GM21526 (cell line): ENCODE measurements around the gene SLC25A40.
"Not testable (repeated sequence)": the region's sequence is repeated elsewhere in the genome, so short reads cannot be mapped to it uniquely, and the experiment has no call there.

Experiments used
- ATAC-seq: cut with Tn5 transposase; IDR thresholded peaks from one replicate; pipeline ENCODE4 v1.9.1; 2021; ENCODE audit warnings: moderate library complexity; ENCODE audit not compliant: unreplicated experiment, low FRiP score

The SLC25A40 gene

DNA sequence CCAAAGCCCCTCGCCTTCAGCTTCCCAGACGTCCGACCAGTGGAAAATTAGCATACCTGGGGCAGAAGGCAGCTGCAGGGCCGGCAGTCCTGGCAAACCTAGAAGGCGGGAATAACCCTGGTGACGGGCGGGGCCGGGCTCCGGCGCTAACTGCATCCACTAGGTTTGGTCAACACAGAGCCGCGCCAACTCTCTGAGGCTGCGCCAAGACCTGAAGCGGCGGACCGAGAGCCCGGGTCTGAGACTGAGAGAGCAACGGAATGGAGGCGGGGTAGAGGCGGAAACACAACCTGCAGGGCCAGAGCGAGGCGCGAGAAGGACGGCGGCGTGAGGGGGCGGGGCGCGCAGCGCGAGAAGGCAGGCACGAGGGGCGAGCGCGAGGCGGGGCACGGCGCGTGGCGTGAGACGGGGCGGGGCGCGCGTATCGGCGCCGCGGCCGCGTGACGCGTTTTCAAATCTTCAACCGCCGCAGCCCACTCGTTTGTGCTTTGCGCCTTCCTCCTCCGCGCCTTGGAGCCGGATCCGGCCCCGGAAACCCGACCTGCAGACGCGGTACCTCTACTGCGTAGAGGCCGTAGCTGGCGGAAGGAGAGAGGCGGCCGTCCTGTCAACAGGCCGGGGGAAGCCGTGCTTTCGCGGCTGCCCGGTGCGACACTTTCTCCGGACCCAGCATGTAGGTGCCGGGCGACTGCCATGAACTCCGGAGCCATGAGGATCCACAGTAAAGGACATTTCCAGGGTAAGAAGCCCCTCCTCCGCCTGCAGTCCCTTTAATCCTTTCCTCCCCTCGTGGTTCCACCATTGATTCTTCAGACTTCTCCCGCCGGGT, at the start of gene SLC25A40, which contains the start of gene DBF4:
TSS of gene SLC25A40 (minus strand) at position 321 of the 829 bp plus-strand sequence. CDS start 17,633 bp downstream, outside the sequence.
TSS of gene DBF4 (plus strand) at position 454 of the 829 bp plus-strand sequence. CDS start at position 694, 240 bp downstream.
- ATAC-seq = peak; percentile 87

GRCh38 chr7:87922759-87923395, 46.7 kb upstream of the SLC25A40 start:
- ATAC-seq = not testable (repeated sequence)

DNA sequence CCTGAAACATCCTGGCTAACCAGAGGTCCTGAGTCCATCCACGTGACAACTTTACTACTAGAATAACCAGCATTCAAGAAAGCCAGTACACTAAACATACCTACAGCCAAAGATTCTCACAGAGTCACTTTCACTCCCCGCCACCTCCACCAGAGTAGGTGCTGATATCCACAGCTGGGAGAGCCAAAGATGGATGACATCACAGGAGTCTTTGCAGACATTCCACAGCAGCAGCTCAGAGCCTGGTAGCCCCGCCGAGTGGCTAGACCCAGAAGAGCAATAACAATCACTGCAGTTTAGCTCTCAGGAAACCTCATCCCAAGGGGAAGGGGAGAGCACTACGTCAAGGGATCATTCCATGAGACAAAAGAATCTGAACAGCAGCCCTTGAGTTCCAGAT, 44.4 kb upstream of the SLC25A40 start:
- no peak for ATAC-seq

DNA sequence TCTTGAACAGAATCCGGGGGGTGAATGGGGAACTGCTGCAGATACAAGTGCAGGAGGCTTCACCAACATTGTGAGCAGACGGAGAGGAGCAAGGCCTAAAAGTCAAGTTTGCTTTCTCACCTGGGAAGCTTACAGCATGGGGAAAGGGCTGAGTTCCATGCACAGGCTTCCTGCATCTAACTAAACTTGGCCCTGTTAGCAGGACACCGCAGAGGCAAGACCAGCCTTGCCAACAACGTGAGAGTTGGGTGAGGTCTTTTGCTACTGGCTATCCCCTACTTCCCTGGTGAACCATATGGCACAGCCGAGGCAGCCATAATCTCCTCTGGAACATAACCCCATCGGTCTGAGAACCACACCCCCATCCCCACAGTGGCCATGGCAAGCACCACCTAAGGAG, 43.7 kb upstream of the SLC25A40 start:
- ATAC-seq = no peak

- ATAC-seq = no peak
Observed at GRCh38 chr7:87918740-87919139, 42.6 kb upstream of the SLC25A40 start.

DNA sequence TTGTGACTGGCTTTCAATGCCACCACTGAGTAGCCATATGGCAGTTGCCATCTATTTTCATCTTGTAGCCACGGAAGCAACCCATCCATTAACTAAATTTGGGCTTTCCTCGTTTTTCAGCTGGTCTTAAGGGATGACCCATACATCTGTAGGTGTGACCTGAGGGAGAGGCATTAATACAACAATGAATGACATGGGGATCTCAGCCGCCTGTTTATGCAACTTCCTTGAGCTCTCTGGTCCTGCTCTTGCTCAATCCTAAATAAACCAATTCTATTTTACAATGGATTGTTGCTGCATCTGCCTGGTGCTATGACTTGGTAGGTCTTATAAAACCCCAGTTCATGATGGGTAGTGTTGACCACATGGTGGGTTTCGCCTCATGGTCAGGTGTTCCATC, 36.0 kb upstream of the SLC25A40 start:
- no peak for ATAC-seq

GRCh38 chr7:87908814-87909213, 32.7 kb upstream of the SLC25A40 start:
- not testable (repeated sequence) for ATAC-seq

GRCh38 chr7:87907136-87907906, 31.2 kb upstream of the SLC25A40 start:
- not testable (repeated sequence) for ATAC-seq

DNA sequence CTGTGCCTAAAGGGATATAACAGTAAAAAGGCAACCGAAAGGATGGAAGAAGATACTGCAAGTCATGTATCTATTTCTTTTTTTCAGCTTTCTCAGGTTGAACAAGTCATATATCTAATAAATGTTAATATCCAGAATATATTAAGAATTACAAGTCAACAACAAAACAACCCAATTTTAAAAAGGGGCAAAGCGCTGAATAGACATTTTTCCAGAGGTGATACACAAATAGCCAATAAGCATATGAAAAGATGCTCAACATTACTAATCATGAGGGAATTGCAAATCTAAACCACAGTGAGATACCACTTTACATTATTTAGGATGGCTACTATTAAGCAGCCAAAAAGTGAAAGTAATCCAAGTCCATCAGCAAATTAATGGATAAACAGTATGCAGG, 23.1 kb upstream of the SLC25A40 start:
- ATAC-seq = no peak

GRCh38 chr7:87895363-87895762, 19.2 kb upstream of the SLC25A40 start:
- ATAC-seq = no peak

DNA sequence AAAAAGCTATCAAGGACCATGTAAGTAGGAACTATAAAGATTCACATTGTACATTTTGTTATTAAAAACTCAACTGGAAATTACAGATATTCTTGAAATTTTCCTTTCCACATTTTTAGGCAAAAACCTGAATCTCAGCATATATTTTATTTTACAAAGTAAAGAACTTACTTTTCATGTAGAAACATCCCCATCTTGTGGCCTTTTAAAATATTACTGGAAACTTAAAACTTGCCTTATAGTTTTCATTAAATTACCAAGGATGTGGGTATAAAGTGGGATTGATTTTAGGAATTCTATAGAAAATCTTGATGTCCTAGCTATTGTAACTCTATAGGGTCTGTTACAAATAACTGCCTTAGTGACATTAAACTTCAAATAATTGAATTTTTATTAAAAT, 10.7 kb upstream of the SLC25A40 start:
- no peak for ATAC-seq

GRCh38 chr7:87885018-87885417, 8.9 kb upstream of the SLC25A40 start:
- ATAC-seq = no peak

GRCh38 chr7:87882151-87882937, 6.2 kb upstream of the SLC25A40 start:
- ATAC-seq = no peak

- no peak for ATAC-seq
Observed at GRCh38 chr7:87878208-87878735, 2.1 kb upstream of the SLC25A40 start.

DNA sequence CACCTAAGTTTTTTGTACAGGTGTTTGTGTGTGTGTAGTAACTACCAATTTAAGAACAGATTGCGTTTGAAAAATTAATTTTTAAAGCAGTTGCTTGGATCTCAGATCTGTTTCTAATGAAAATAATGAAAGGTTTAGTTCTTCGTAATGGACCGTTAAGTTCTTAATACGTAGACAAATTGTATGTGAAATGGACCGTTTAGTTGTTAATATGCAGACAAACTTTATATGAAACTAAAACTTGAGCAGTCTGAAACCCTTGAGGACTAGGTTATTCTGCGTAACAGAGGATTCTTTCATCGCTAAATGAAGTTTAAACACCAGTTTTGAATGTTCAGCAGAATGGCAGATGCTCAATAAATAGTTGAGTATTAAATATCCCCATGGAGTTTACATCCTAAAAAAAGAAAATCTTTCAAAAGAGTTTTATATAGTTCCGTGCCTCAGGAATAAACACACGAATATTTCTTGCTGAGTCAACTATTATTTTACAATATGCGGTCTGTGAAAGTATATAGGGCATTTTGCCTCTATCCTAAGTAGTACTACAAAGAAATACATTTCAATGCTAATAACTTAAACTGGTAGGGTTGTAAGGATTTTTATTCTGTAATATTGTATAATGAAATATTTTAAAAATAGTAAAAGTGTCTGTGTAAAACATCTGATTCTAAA, 1.3 kb upstream of the SLC25A40 start:
- ATAC-seq = no peak

DNA sequence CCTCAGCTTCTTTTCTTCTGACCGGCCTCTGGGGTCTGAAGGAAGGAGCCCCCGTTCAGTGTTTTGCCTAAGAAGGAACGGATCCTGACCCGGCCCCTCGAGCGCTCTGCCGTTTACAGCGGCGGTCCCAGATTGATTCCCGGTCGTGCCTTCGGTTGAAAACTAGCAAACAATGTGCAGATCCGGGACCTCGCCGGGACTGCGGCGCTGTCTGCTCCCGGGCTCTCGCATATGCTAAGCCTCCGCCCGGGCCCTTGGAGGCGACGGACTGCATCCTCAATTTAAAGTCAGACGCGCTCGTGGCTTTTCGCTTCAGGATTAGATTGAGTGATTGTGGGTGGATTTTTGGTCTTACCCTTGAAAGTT, 692 bp upstream of the SLC25A40 start:
- peak; percentile 13 for ATAC-seq

DNA sequence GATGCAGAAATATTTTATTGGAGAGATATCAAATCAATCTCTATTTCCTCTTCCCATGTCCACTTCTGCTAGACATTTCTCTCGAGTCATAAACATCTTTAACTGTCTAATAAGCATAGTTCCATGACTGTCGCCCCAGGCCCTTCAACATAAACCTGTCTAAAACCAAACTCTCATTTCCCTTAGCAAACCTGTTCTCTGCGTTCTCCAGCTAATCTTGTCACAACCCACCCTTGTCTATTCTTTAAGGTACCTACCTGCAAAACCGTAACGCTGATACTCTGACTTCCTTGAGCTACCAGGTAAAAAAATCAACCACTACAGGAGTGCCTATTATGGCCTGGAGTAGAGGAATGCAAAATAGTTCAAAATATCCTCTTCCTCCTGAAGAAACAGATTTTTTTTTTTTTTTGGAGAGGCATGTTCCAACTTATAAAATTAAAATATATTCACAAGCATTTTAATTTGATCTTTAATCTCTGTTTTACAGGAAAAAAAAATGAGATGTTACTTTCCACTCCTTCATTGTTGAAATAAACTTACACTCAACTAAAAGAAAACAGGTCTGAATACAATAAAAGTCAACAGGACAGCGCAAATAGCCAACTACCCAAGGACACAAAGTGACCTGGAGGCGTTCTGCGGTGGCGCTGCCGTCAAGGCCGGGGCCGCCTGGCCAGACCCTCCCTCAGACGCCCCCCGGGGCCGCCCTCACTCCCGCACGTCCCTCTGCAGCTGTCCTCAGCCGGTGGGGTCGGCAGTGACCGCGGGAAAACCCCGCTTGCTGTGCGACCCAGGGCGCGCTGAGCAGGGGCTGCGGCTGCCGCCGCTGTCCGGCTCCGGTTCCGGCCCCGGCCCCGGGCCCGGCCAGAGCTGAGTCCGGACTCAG, 765 bp downstream of the SLC25A40 start:
- peak; percentile 20 for ATAC-seq

- ATAC-seq = no peak
Observed at GRCh38 chr7:87874066-87874465, 2.1 kb downstream of the SLC25A40 start.

DNA sequence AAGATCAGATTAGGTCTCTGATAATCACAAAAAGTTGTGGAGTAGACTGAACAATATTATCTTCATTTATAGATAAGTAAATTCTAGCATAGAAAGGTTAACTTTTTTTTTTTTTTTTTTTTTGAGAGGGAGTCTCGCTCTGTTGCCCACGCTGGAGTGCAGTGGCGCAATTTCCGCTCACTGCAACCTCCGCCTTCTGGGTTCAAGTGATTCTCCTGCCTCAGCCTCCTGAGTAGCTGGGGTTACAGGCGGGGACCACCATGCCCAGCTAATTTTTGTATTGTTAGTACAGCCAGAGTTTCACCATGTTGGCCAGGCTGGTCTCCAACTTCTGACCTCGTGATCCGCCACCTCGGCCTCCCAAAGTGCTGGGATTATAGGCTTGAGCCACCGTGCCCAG, 2.8 kb downstream of the SLC25A40 start:
- not testable (repeated sequence) for ATAC-seq
